22Rv1 (cell line): Measurements from ENCODE around the gene TCTN3.
A peak's percentile ranks its signal among the peaks of the same experiment; 100 is the strongest.

Experiments
- H3K27ac ChIP-seq: fragments of 450-650 bp; 2 replicates; pipeline ENCODE4 v1.5.1; 2017
- ZFX ChIP-seq: fragments of 450-650 bp; IDR thresholded peaks from 2 replicates; pipeline ENCODE4 v1.6.1; 2017; ENCODE audit warnings: antibody characterized with exemption, borderline replicate concordance
- TF ChIP-seq, protein P1 (sequence below): fragments of 450-650 bp; IDR thresholded peaks from 2 replicates; pipeline ENCODE4 v1.5.1; 2017; ENCODE audit warnings: mild to moderate bottlenecking

TCTN3 gene

DNA sequence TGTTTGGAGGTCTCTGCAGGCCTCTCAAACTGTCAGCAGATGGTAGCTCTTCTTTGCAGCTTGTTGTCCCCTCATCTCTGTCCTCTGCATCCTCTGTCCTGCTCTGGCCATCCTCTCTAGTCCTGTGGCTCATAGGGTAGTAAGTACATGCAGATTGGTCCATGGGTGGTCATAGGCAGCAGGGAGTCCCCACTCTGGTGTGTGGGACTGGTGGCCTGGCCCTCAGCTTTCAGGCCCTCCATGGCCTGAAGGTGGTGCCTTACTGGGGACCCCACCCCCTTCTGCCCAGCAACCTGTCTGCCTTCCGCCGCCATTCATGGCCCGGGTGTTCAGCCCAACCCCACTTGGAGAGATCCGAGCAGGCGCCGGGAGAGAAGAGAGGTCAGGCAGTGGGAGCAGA is 12.8 kb upstream of the TCTN3 start:
- TF ChIP-seq, protein P1, sequence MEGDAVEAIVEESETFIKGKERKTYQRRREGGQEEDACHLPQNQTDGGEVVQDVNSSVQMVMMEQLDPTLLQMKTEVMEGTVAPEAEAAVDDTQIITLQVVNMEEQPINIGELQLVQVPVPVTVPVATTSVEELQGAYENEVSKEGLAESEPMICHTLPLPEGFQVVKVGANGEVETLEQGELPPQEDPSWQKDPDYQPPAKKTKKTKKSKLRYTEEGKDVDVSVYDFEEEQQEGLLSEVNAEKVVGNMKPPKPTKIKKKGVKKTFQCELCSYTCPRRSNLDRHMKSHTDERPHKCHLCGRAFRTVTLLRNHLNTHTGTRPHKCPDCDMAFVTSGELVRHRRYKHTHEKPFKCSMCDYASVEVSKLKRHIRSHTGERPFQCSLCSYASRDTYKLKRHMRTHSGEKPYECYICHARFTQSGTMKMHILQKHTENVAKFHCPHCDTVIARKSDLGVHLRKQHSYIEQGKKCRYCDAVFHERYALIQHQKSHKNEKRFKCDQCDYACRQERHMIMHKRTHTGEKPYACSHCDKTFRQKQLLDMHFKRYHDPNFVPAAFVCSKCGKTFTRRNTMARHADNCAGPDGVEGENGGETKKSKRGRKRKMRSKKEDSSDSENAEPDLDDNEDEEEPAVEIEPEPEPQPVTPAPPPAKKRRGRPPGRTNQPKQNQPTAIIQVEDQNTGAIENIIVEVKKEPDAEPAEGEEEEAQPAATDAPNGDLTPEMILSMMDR, result no peak
- no peak for TF ChIP-seq ZFX

DNA sequence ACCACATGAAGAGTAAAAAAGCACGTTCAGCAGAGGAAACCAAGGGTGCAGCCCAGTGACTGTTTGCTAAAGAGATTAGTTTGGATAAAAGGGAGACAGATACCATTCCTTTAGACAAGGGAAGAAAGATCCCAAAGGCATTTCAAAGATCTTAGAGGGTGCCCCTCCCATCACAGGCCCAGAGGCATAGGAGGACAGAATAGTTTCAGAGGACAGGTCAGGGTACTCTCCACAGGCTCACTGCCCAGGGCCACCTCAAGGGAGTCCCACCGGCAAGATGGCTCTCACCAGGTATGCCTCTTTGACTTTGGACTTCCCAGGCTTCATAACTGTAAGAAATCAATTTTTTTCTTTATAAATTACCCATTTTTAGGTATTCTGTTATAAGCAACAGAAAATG is 4.7 kb upstream of the TCTN3 start:
- H3K27ac ChIP-seq, result no peak overlapping the region
- TF ChIP-seq, protein P1, result no peak
- no peak for TF ChIP-seq ZFX

More for the DNA sequence above, 12.8 kb upstream of the TCTN3 start:
- H3K27ac ChIP-seq, result no peak overlapping the region

DNA sequence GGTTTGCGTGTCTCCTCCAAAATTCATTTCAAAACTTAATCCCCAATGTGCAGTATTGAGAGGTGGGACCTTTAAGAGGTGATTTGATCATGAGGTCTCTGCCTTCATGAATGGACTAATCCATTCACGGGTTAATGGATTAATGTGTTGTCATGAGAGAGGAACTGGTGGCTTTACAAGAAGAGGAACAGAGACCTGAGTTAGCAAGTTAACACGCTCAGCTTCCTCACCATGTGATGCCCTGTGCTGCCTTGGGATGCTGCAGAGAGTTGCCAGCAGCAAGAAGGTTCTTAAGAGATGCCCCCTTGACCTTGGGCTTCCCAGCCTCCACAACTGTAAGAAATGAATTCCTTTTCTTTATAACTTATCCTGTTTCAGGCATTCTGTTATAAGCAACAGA is 3.7 kb upstream of the TCTN3 start:
- TF ChIP-seq, protein P1, result no peak
- no peak for TF ChIP-seq ZFX
- H3K27ac ChIP-seq, result no peak overlapping the region

DNA sequence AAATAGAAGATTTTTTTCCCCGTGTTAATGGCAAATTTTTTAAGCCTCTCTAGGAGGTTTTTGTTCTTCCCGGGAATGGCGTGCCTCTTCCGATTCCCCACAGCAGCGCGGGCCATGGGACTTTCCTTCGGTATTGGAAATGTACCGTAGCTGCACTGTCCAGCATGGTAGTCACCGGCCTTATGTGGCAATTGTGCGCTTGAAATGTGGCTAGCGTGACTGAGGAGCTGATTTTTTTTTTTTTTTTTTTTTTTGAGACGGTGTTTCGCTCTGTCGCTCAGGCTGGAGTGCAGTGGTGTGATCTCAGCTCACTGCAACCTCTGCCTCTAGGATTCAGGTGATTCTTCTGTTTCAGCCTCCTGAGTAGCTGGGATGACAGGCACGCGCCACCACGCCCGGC is 938 bp upstream of the TCTN3 start:
- no peak overlapping the region for H3K27ac ChIP-seq
- TF ChIP-seq, protein P1, result no peak
- TF ChIP-seq ZFX, result no peak

DNA sequence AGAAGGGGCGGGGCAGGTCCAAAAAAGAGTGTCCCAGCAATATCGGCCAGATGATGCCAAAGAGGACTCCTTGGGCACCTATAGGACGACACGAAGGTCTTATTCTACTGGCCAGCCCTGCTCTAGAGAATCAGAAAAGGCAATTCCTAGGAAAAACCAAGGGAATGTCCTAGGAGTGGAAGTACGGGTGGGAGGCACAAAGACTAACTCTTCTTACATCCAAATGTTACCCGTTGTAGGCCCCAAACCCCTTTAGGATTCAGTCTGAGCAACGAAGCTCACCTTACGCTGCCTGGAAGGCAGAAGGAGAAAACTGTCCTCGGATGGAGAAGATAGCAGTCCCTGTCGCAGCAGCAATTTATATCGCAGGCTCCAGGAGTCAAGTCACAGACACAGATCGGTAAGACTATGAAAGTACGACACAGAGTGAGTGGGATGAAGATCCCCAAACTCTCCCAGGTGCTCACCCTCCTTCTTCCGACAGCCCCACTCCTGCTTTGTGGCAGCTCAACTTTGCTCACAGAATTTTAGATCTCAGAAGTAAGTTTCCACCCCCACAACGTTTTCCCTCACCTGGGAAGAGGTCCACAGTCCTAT is 558 bp downstream of the TCTN3 start:
- TF ChIP-seq ZFX, result no peak
- TF ChIP-seq, protein P1, result no peak
- peak overlapping the region; percentile 35 for H3K27ac ChIP-seq

DNA sequence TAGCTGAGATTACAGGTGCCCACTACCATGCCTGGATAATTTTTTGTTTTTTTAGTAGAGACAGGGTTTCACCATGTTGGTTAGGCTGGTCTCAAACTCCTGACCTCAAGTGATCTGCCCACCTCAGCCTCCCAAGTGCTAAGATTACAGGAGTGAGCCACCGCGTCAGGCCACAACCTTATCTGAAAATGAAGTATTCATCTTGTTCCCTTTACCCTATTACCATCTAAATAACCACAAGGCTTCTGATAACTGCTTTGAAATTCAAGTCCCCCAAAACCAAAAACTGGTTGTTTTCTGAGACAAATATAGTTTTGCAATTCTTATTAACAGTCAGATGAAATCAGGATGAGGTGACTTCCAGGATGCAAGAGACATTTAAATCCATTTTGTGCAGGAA is 2.4 kb downstream of the TCTN3 start:
- no peak for TF ChIP-seq ZFX
- TF ChIP-seq, protein P1, result no peak
- no peak overlapping the region for H3K27ac ChIP-seq

DNA sequence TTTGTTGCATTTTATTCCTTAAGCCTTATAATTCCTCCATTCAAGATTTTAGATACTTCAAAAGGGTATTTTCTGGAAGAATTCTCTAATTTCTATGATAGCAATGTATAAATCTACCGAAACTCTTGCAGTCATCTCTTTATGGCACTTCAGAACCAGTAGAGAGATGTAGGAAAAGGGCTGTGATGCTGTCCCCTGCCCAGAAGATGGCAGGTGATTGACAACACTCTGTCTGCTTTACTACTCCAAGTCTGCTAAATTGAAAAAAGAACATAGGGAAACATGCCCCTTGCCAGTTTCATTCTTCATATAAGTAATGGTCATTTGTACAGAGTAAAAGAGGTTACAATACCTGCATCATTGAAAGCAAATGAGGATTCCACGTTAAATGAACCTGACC is 5.1 kb downstream of the TCTN3 start:
- H3K27ac ChIP-seq, result no peak overlapping the region
- TF ChIP-seq, protein P1, result no peak
- no peak for TF ChIP-seq ZFX
